ENCODE measurements around the gene MRPL17.

GRCh38 chr11:6724013-6724412, 40.9 kb upstream of the MRPL17 start:
- no peak for TF ChIP-seq CTCF (conservative IDR thresholded peaks at IDR 0.05)
- TF ChIP-seq ZFX (IDR thresholded peaks at IDR 0.05): no peak

All from C4-2B (cell line).